ENCODE data around the gene OXLD1.

DNA sequence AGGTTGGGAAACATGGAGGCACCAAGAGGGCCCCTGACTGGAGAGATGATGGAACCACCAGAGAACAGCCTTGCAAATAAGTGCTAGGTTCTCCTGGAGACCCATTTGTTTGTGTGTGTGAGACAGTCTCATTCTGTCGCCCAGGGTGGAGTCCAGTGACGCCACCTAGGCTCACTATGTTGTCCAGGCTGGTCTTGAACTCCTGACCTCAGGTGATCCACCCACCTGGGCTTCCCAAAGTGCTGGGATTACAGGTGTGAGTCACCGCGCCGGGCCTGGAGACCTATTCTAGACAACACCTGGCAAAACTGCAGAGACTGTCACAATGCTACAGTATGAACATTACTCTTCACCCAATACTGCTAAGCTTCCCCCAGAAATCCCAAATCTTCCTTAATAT, 31.0 kb downstream of the OXLD1 start:
- TF ChIP-seq CTCF (IDR thresholded peaks at IDR 0.05): no peak
- no peak for TF ChIP-seq EP300 (IDR thresholded peaks at IDR 0.05)
- TF ChIP-seq POLR2AphosphoS5 (IDR thresholded peaks at IDR 0.05): no peak
